ENCODE results near the gene ST6GALNAC1.
"Not testable (repeated sequence)": the region's sequence is repeated elsewhere in the genome, so short reads cannot be mapped to it uniquely, and the experiment has no call there.

DNA sequence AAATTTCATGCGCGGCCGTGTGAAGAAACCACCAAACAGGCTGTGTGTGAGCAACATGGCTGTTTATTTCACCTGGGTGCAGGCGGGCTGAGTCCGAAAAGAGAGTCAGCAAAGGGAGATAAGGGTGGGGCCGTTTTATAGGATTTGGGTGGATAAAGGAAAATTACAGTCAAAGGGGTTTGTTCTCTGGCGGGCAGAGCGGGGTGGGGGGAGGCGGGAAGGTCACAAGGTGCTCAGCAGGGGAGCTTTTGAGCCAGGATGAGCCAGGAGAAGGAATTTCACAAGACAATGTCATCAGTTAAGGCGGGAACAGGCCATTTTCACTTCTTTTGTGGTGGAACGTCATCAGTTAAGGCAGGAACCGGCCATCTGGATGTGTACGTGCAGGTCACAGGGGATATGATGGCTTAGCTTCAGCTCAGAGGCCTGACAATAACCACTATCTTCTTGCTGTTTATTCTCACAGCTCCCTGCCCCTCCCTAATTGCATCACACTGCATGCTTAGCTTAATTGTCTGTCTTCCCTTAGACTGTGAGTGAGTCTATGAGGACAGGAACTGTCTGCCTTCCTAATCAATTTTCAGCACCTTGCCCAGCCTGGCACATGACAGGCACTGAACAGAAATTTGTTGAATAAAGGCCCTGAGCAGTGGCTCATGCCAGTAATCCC lies 32.3 kb downstream of the ST6GALNAC1 start:
- TF ChIP-seq, protein P1, sequence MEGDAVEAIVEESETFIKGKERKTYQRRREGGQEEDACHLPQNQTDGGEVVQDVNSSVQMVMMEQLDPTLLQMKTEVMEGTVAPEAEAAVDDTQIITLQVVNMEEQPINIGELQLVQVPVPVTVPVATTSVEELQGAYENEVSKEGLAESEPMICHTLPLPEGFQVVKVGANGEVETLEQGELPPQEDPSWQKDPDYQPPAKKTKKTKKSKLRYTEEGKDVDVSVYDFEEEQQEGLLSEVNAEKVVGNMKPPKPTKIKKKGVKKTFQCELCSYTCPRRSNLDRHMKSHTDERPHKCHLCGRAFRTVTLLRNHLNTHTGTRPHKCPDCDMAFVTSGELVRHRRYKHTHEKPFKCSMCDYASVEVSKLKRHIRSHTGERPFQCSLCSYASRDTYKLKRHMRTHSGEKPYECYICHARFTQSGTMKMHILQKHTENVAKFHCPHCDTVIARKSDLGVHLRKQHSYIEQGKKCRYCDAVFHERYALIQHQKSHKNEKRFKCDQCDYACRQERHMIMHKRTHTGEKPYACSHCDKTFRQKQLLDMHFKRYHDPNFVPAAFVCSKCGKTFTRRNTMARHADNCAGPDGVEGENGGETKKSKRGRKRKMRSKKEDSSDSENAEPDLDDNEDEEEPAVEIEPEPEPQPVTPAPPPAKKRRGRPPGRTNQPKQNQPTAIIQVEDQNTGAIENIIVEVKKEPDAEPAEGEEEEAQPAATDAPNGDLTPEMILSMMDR (IDR thresholded peaks at IDR 0.05), result not testable (repeated sequence)
- TF ChIP-seq ZFX (IDR thresholded peaks at IDR 0.05; ENCODE audit: borderline replicate concordance), result not testable (repeated sequence)
